ENCODE data around the gene PSME2. TPM values are rescaled to one million over a fixed set of nuclear protein-coding genes. Genes with fewer than 3 reads are reported as not detected.
A peak's percentile ranks its signal among the peaks of the same experiment; 100 is the strongest.

The PSME2 gene
- total and polyA plus RNA-seq, 2 experiments from 2014 or later: 38.3 to 164 TPM

DNA sequence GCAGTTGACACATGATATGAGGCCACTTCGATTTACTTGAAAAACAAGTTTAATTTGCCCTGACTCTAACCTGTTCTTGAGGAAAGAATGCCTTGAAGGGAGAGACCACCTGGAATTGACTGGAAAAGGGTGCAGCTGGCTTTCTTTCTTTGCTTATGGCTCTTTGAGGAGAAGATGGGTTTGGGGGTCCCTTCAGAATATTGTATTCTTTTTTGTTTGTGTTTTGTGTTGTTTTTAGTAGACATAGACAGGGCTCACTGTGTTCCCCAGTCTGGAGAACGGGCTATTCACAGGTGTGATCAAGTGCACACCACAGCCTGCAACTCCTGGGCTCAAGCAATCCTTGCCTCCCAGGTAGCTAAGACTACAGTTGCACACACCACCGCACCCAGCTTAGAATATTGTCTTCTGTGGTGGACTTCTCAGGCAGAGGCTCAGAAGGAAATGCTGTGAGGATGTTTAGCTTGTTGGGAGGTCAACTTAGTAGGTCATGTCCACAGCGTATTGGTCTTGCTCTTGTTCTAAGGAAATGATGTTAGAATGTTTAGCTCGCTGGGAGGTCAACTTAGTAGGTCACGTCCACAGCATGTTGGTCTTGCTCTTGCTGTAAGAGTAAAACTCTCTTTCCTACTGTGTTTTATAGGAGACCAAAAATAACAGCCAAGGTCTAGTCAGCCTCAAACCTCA lies 30.1 kb downstream of the PSME2 start:
- Histone ChIP-seq H3K4me3 (peak overlapping the region; percentile 81), H3K27ac (no peak overlapping the region), H3K9me3 (ENCODE audit: low read depth) (no peaks in the 10 kb centered on the region), H4K20me1 (ENCODE audit: insufficient read depth) (no peaks in the 10 kb centered on the region), H3K36me3 (ENCODE audit: low read depth) (peaks cover 5% of the 10 kb centered on the region; the same call in 1 of the 2 replicates), H2AFZ (no peak overlapping the region), H3K4me1 (ENCODE audit: insufficient read depth) (peaks cover 12% of the 10 kb centered on the region), H3K9me2 (ENCODE audit: insufficient read depth) (no peaks in the 10 kb centered on the region), H3K79me2 (ENCODE audit: insufficient read depth) (peaks cover 16% of the 10 kb centered on the region; the same call in 1 of the 2 replicates), H3K9ac (peak overlapping the region; percentile 95; the same call in 1 of the 2 replicates), H3K4me2 (ENCODE audit: unreplicated experiment) (peak overlapping the region; percentile 86), H3K27me3 (replicated peaks; ENCODE audit: insufficient read depth) (no peaks in the 10 kb centered on the region), H3F3A (ENCODE audit: insufficient read depth) (peaks cover 5% of the 10 kb centered on the region)
- TF ChIP-seq EZH2 (IDR thresholded peaks at IDR 0.05; ENCODE audit: insufficient read depth, poor library complexity, severe bottlenecking): no peak
- TF ChIP-seq EZH2phosphoT487 (IDR thresholded peaks at IDR 0.05; ENCODE audit: insufficient read depth, low read depth): no peak
- in situ Hi-C loops (cut with MboI): no loop called here
- 89% methylated on average over 6 of the region's 6 CpGs for WGBS, 2 experiments (ENCODE audit: low coverage in 1 of 2, low lambda C conversion rate in 2 of 2, missing lambda C conversion rate in 2 of 2)
- no peak for DNase-seq

DNA sequence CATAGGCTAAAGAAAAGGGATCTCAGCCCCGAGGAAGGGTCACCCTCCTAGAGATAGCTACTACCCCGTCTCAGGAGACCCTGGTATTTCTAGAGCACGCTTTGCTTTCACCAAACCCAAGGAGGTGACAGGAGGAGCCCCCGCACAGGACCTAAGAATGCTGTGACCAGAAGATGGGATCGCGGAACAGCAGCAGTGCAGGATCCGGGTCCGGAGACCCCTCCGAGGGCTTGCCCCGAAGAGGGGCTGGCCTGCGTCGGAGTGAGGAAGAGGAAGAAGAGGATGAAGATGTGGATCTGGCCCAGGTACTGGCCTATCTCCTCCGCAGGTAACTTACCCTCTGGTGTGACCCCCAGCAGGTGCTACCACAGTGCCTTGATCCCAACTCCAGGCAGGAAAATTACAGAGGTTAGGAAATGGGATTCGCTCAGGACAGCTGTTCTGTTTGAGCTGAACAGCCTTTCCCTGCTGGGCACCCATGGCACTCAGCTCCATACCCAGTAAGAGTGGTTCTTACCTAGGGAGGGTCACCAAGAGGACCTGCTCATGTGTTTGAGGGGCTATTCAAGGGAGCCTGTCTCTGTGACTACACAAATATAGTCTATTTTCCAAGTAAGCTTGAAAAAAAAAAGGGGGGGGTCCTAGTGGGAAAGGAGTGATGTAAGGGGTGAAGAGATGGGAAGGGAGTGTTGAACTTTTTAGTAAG lies 30.8 kb downstream of the PSME2 start:
- in situ Hi-C loops (cut with MboI): no loop called here
- peaks cover 16% of the 10 kb centered on the region; the same call in 1 of the 2 replicates for H3K79me2 ChIP-seq (ENCODE audit: insufficient read depth)
- H3K9ac ChIP-seq: peak overlapping the region; percentile 95
- peaks cover 12% of the 10 kb centered on the region for H3K4me1 ChIP-seq (ENCODE audit: insufficient read depth)
- no peaks in the 10 kb centered on the region for H3K9me2 ChIP-seq (ENCODE audit: insufficient read depth)
- H3K36me3 ChIP-seq (ENCODE audit: low read depth): no peaks in the 10 kb centered on the region; the same call in 1 of the 2 replicates
- peak overlapping the region; percentile 86 for H3K4me2 ChIP-seq (ENCODE audit: unreplicated experiment)
- WGBS, 2 experiments (ENCODE audit: low coverage in 1 of 2, low lambda C conversion rate in 2 of 2, missing lambda C conversion rate in 2 of 2): 1% methylated on average over 14 of the region's 14 CpGs
- H3K4me3 ChIP-seq: peak overlapping the region; percentile 81
- peak overlapping the region; percentile 98 for H3K27ac ChIP-seq
- H3K27me3 ChIP-seq (replicated peaks; ENCODE audit: insufficient read depth): no peaks in the 10 kb centered on the region
- peaks cover 5% of the 10 kb centered on the region for H3F3A ChIP-seq (ENCODE audit: insufficient read depth)
- no peaks in the 10 kb centered on the region for H4K20me1 ChIP-seq (ENCODE audit: insufficient read depth)
- TF ChIP-seq EZH2phosphoT487 (IDR thresholded peaks at IDR 0.05; ENCODE audit: insufficient read depth, low read depth): no peak
- no peak for TF ChIP-seq EZH2 (IDR thresholded peaks at IDR 0.05; ENCODE audit: insufficient read depth, poor library complexity, severe bottlenecking)
- H3K9me3 ChIP-seq (ENCODE audit: low read depth): no peaks in the 10 kb centered on the region
- peak overlapping the region; percentile 96 for H2AFZ ChIP-seq
- peak; percentile 40 for DNase-seq

DNA sequence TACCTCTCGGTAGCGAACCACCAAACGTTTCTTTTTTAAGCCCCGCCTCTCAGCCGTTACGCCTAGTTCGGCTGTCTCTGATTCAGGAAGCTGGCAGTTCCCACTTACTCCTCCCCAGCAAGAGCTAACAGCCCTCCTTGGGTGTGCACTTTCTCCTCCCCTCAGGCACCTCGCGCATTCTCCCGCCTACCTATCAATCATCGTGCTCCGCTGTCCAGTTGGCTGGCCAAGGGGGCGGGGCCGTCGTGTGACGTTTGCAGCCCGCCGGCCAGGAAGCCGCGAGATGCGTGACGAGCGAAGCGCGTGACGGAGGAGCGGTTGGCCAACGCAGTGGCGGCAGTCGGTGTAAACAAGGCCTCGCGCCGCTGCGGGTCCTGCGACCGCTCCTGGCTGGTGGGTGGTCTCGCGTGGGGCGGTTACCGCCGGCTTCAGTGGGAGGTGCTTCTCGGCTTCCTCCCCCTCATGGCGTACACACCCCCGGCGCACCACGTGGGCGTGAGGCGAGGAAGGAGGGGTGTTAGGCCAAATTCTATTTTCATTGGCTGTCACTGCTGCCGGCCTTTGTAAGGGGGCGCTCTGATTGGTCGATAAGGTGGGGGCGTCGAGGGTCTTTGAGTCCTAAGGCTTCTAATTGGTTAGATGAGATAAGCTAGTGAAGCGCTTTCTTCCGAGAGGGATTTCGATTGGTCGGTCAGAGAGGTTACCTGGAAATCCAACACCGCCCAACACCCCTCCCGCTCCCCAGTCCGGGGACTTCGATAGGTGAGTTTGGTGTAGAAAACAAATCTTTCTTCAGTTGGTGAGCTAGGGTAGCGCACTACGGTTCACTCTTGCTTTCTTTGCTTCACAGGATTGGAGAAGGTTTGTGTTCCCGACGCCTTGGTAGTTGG lies 31.6 kb downstream of the PSME2 start, which contains the start of the genes DCAF11 and NRL:
DCAF11 (plus strand) TSS at position 246 of the 890 bp plus-strand sequence. CDS start 818 bp downstream, outside the sequence.
NRL (minus strand) TSS at position 418 of the 890 bp plus-strand sequence. CDS start 32,101 bp downstream, outside the sequence.
- Histone ChIP-seq H3K27ac (peak within 1 kb of the TSS; percentile 98), H3K79me2 (ENCODE audit: insufficient read depth) (peaks cover 16% of the 10 kb centered on the region; the same call in 1 of the 2 replicates), H3K4me3 (peak within 1 kb of the TSS; percentile 81), H3K4me1 (ENCODE audit: insufficient read depth) (peaks cover 12% of the 10 kb centered on the region), H3K9me2 (ENCODE audit: insufficient read depth) (no peaks in the 10 kb centered on the region), H4K20me1 (ENCODE audit: insufficient read depth) (no peaks in the 10 kb centered on the region), H3K36me3 (ENCODE audit: low read depth) (no peaks in the 10 kb centered on the region; the same call in 1 of the 2 replicates), H3K4me2 (ENCODE audit: unreplicated experiment) (peak within 1 kb of the TSS; percentile 97), H3K9me3 (ENCODE audit: low read depth) (no peaks in the 10 kb centered on the region), H2AFZ (peak within 1 kb of the TSS; percentile 96), H3K9ac (peak within 1 kb of the TSS; percentile 95), H3F3A (ENCODE audit: insufficient read depth) (peaks cover 5% of the 10 kb centered on the region), H3K27me3 (replicated peaks; ENCODE audit: insufficient read depth) (no peaks in the 10 kb centered on the region)
- TF ChIP-seq EZH2phosphoT487 (IDR thresholded peaks at IDR 0.05; ENCODE audit: insufficient read depth, low read depth) (no peak), EZH2 (IDR thresholded peaks at IDR 0.05; ENCODE audit: insufficient read depth, poor library complexity, severe bottlenecking) (no peak)
- DNase-seq: peak; percentile 100
- in situ Hi-C loops (cut with MboI): no loop called here
- 0 to 2% methylated on average over 65 of the region's 65 CpGs for WGBS, 2 experiments (ENCODE audit: low coverage in 1 of 2, low lambda C conversion rate in 2 of 2, missing lambda C conversion rate in 2 of 2)

All from GM23248 (cell line).